ENCODE data around the gene SLN.

Gene SLN

GRCh38 chr11:107661656-107662055 is 50.2 kb downstream of the SLN start:
- TF ChIP-seq CTCF (conservative IDR thresholded peaks at IDR 0.05; ENCODE audit: low read depth, low read length): no peak
- H3K4me3 ChIP-seq (ENCODE audit: low read length): no peak overlapping the region
- no peak for DNase-seq (ENCODE audit: low read depth)

- no peak overlapping the region for H3K4me3 ChIP-seq (ENCODE audit: low read length)
- TF ChIP-seq CTCF (conservative IDR thresholded peaks at IDR 0.05; ENCODE audit: low read depth, low read length): no peak
These were observed 51.8 kb downstream of the SLN start for GRCh38 chr11:107660066-107660465.

GRCh38 chr11:107659310-107659709 is 52.5 kb downstream of the SLN start:
- no peak for DNase-seq (ENCODE audit: low read depth)
- no peak overlapping the region for H3K4me3 ChIP-seq (ENCODE audit: low read length)
- no peak for TF ChIP-seq CTCF (conservative IDR thresholded peaks at IDR 0.05; ENCODE audit: low read depth, low read length)

More at GRCh38 chr11:107660066-107660465, 51.8 kb downstream of the SLN start:
- DNase-seq (ENCODE audit: low read depth): no peak
